NCI-H1417 treated with DMSO at 0.1 percent for 48 hours (cell line): ENCODE data around the gene KHNYN.
"Not testable (repeated sequence)": the region's sequence is repeated elsewhere in the genome, so short reads cannot be mapped to it uniquely, and the experiment has no call there.

Source experiments
- DNase-seq: peaks from one replicate; lab custom pipeline; 2025; lab: John Stamatoyannopoulos, UW

The KHNYN gene

GRCh38 chr14:24437736-24438067 is 7.9 kb downstream of the KHNYN start:
- DNase-seq: no peak

GRCh38 chr14:24438223-24439097 is 8.7 kb downstream of the KHNYN start:
- DNase-seq: no peak

- no peak for DNase-seq
These were observed 9.5 kb downstream of the KHNYN start for GRCh38 chr14:24439257-24439656.

- no peak for DNase-seq
These were observed 10.3 kb downstream of the KHNYN start for GRCh38 chr14:24439830-24440605.

- no peak for DNase-seq
These were observed 11.0 kb downstream of the KHNYN start for GRCh38 chr14:24440606-24441399.

- no peak for DNase-seq
These were observed 11.7 kb downstream of the KHNYN start for GRCh38 chr14:24441485-24441884.

GRCh38 chr14:24441904-24442239 is 12.1 kb downstream of the KHNYN start:
- DNase-seq: no peak

- DNase-seq: peak; percentile 98
These were observed 12.7 kb downstream of the KHNYN start, which contains the start of gene SDR39U1 for GRCh38 chr14:24442240-24443052. Gene SDR39U1 (minus strand): TSS chr14:24442776. CDS start chr14:24442769, 7 bp downstream.

- no peak for DNase-seq
These were observed 13.4 kb downstream of the KHNYN start for GRCh38 chr14:24443053-24443665.

GRCh38 chr14:24450828-24451227 is 21.1 kb downstream of the KHNYN start:
- DNase-seq: not testable (repeated sequence)

GRCh38 chr14:24456980-24457379 is 27.2 kb downstream of the KHNYN start:
- no peak for DNase-seq

- DNase-seq: no peak
These were observed 29.0 kb downstream of the KHNYN start for GRCh38 chr14:24458736-24459135.

- DNase-seq: no peak
These were observed 29.6 kb downstream of the KHNYN start for GRCh38 chr14:24459331-24459730.

- DNase-seq: no peak
These were observed 31.6 kb downstream of the KHNYN start for GRCh38 chr14:24461336-24461735.

- no peak for DNase-seq
These were observed 33.5 kb downstream of the KHNYN start for GRCh38 chr14:24463017-24463883.

GRCh38 chr14:24463884-24464785 is 34.4 kb downstream of the KHNYN start:
- no peak for DNase-seq

- DNase-seq: no peak
These were observed 35.6 kb downstream of the KHNYN start for GRCh38 chr14:24465368-24465767.

GRCh38 chr14:24465805-24466204 is 36.1 kb downstream of the KHNYN start:
- DNase-seq: no peak

- DNase-seq: not testable (repeated sequence)
These were observed 40.7 kb downstream of the KHNYN start for GRCh38 chr14:24470450-24470849.
